GM13976 (cell line): Measurements from ENCODE around the gene IFT172.

Source experiments
- DNase-seq: peaks from one replicate; pipeline ENCODE4 v3.0.0; 2012; ENCODE audit warnings: low spot score
- in situ Hi-C: fragments of 300-500 bp; cut with MboI; formaldehyde crosslinking; loops from one replicate; pipeline ENCODE4 v1.12.0; 2022; ENCODE audit warnings: low sequenced_read_pairs, mixed read lengths, inconsistent platforms; ENCODE audit not compliant: unreplicated experiment
- TF ChIP-seq, protein P1 (sequence below): IDR thresholded peaks from 2 replicates; pipeline ENCODE4 v1.5.1; 2012; ENCODE audit warnings: borderline replicate concordance, mild to moderate bottlenecking; ENCODE audit not compliant: insufficient read depth; ENCODE audit errors: extremely low read depth, missing control alignments, control extremely low read depth

Gene IFT172

DNA sequence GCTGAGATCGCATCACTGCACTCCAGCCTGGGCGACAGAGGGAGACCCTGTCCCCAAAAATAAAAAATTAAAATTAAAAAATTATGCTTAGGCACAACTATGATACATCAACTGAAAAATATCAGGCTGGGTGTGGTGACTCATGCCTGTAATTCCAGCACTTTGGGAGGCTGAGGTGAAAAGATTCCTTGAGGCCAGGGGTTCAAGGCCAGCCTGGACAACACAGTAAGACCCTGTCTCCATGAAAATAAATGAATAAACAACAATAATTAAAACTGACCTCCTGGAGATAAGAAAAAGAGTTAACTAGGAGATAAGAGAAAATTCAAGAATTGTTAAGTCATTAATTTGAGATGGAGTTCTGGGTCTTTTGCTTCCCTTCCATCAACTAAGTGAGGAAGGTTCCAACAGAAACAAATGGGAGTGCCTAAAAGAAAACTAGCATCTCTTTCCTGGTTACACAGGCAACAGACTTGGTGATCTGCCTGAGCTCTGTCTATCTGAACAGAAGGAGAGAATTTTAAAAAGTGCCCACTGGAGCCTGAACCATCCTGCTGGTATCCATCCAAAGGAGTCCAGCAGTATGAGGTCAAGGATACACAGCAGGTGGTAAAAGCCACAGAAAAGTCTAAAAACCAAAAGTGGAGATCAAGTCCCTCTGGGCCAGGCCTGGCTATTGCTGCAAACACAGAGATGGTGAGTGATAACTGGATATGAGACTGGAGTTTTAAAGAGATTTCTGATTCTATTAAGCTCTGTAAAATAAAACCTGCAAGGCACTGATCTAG is 89.0 kb downstream of the IFT172 start:
- TF ChIP-seq, protein P1, sequence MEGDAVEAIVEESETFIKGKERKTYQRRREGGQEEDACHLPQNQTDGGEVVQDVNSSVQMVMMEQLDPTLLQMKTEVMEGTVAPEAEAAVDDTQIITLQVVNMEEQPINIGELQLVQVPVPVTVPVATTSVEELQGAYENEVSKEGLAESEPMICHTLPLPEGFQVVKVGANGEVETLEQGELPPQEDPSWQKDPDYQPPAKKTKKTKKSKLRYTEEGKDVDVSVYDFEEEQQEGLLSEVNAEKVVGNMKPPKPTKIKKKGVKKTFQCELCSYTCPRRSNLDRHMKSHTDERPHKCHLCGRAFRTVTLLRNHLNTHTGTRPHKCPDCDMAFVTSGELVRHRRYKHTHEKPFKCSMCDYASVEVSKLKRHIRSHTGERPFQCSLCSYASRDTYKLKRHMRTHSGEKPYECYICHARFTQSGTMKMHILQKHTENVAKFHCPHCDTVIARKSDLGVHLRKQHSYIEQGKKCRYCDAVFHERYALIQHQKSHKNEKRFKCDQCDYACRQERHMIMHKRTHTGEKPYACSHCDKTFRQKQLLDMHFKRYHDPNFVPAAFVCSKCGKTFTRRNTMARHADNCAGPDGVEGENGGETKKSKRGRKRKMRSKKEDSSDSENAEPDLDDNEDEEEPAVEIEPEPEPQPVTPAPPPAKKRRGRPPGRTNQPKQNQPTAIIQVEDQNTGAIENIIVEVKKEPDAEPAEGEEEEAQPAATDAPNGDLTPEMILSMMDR, result no peak
- in situ Hi-C loops, result no loop called here
- DNase-seq, result no peak

DNA sequence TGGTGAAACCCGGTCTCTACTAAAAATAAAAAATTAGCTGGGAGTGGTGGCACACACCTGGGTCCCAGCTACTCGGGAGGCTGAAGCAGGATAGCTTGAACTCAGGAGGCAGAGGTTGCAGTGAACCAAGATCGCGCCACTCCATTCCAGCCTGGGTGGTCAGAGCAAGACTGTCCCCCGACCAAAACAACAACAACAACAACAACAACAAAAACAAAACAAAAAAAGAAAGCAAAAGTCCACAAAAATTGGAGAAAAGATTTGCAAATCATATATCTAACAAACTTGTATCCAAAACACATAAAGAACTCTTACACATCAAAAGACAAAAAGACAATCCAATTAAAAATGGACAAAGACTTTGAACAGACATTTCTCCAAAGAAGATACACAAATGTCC is 90.6 kb downstream of the IFT172 start:
- DNase-seq, result no peak
- in situ Hi-C loops, result no loop called here
- TF ChIP-seq, protein P1, result no peak
